IgD-negative memory B cell (primary cell): ENCODE data around the gene SAA4. TPM values are rescaled to one million over a fixed set of nuclear protein-coding genes. Genes with fewer than 3 reads are reported as not detected.
"Not testable (repeated sequence)": the region's sequence is repeated elsewhere in the genome, so short reads cannot be mapped to it uniquely, and the experiment has no call there.

Source experiments
- H3K27ac Mint-ChIP-seq, 3 donors: one replicate each; pipeline ENCODE4 v1.8.0; 2020 to 2022; ENCODE audit warnings: mild to moderate bottlenecking in 3 of 3, mixed read lengths in 3 of 3, moderate library complexity in 1 of 3
- H3K27me3 Mint-ChIP-seq: one replicate; pipeline ENCODE4 v1.8.0; 2021; ENCODE audit warnings: mixed read lengths
- H3K36me3 Mint-ChIP-seq: one replicate; pipeline ENCODE4 v1.8.0; 2020; ENCODE audit warnings: mild to moderate bottlenecking, mixed read lengths
- H3K4me1 Mint-ChIP-seq, 3 donors: one replicate each; pipeline ENCODE4 v1.8.0; 2020 to 2022; ENCODE audit warnings: mixed read lengths in 3 of 3, mild to moderate bottlenecking in 1 of 3
- H3K4me3 Mint-ChIP-seq, 4 donors: one replicate each; pipeline ENCODE4 v1.8.0; 2020 to 2022; ENCODE audit warnings: mild to moderate bottlenecking in 4 of 4, mixed read lengths in 4 of 4, moderate library complexity in 3 of 4
- H3K9me3 Mint-ChIP-seq, 3 donors: one replicate each; pipeline ENCODE4 v1.8.0; 2020 to 2021; ENCODE audit warnings: mixed read lengths in 3 of 3, mild to moderate bottlenecking in 1 of 3
- polyA plus RNA-seq: library from polyadenylated mRNA; unstranded; fragments of 300-500 nt; fragmentation: Illumina TruSeq; gene quantifications from one replicate; pipeline ENCODE4 v1.2.3, GENCODE V29; 2021

Gene SAA4
- polyA plus RNA-seq, 1 donor from 2014 or later = not detected

GRCh38 chr11:18261721-18262120 is 25.1 kb upstream of the SAA4 start:
- H3K4me1 Mint-ChIP-seq = peaks cover 0 to 12% (median 6%) of the 10 kb centered on the region in 3 donors

GRCh38 chr11:18259259-18259658 is 22.7 kb upstream of the SAA4 start:
- H3K27ac Mint-ChIP-seq = no peak overlapping the region
- H3K27me3 Mint-ChIP-seq = peaks cover 7% of the 10 kb centered on the region
- peaks cover 0 to 6% (median 2%) of the 10 kb centered on the region in 3 donors for H3K4me1 Mint-ChIP-seq
- no peak overlapping the region for H3K4me3 Mint-ChIP-seq
- H3K36me3 Mint-ChIP-seq = no peaks in the 10 kb centered on the region
- no peaks in the 10 kb centered on the region for H3K9me3 Mint-ChIP-seq

More at GRCh38 chr11:18261721-18262120, 25.1 kb upstream of the SAA4 start:
- peaks cover 2% of the 10 kb centered on the region for H3K27me3 Mint-ChIP-seq
- H3K4me3 Mint-ChIP-seq = no peak overlapping the region
- no peaks in the 10 kb centered on the region for H3K36me3 Mint-ChIP-seq
- H3K27ac Mint-ChIP-seq = no peak overlapping the region
- H3K9me3 Mint-ChIP-seq = no peaks in the 10 kb centered on the region

- Mint-ChIP-seq H3K4me3 (no peak overlapping the region), H3K4me1 (no peaks in the 10 kb centered on the region), H3K27ac (peak overlapping the region in 1 of 3 donors; percentile 52)
Measured at GRCh38 chr11:18254781-18255361, 18.3 kb upstream of the SAA4 start.

GRCh38 chr11:18253778-18254338 is 17.3 kb upstream of the SAA4 start:
- no peak overlapping the region for H3K4me3 Mint-ChIP-seq
- H3K27me3 Mint-ChIP-seq = peaks cover 7% of the 10 kb centered on the region
- no peak overlapping the region for H3K27ac Mint-ChIP-seq
- no peaks in the 10 kb centered on the region for H3K36me3 Mint-ChIP-seq
- H3K9me3 Mint-ChIP-seq = no peaks in the 10 kb centered on the region
- no peaks in the 10 kb centered on the region for H3K4me1 Mint-ChIP-seq

More at GRCh38 chr11:18254781-18255361, 18.3 kb upstream of the SAA4 start:
- Mint-ChIP-seq H3K36me3 (no peaks in the 10 kb centered on the region), H3K9me3 (no peaks in the 10 kb centered on the region), H3K27me3 (peaks cover 7% of the 10 kb centered on the region)

GRCh38 chr11:18253233-18253632 is 16.6 kb upstream of the SAA4 start:
- peaks cover 7% of the 10 kb centered on the region for H3K27me3 Mint-ChIP-seq
- no peak overlapping the region for H3K27ac Mint-ChIP-seq
- H3K4me3 Mint-ChIP-seq = no peak overlapping the region
- no peaks in the 10 kb centered on the region for H3K36me3 Mint-ChIP-seq
- H3K9me3 Mint-ChIP-seq = no peaks in the 10 kb centered on the region
- H3K4me1 Mint-ChIP-seq = no peaks in the 10 kb centered on the region

- Mint-ChIP-seq H3K27ac (no peak within 1 kb of the TSS), H3K9me3 (no peaks in the 10 kb centered on the region)
Measured at GRCh38 chr11:18248561-18248960, 12.0 kb upstream of the SAA4 start, which contains the start of gene SAA2. TSS of gene SAA2 (minus strand) at chr11:18248668. CDS start at chr11:18248011, 657 bp downstream.

GRCh38 chr11:18247191-18247581 is 10.6 kb upstream of the SAA4 start:
- not testable (repeated sequence) for H3K27me3 Mint-ChIP-seq, H3K9me3 Mint-ChIP-seq, H3K36me3 Mint-ChIP-seq
- Mint-ChIP-seq H3K4me1 (peaks cover 6 to 14% (median 6%) of the 10 kb centered on the region in 3 donors), H3K4me3 (peak overlapping the region; percentile 80 to 93 (median 89)), H3K27ac (peak overlapping the region in 1 of 3 donors; percentile 89)

More at GRCh38 chr11:18248561-18248960, 12.0 kb upstream of the SAA4 start, which contains the start of gene SAA2:
- no peaks in the 10 kb centered on the region for H3K27me3 Mint-ChIP-seq
- peaks cover 6 to 14% (median 6%) of the 10 kb centered on the region in 3 donors for H3K4me1 Mint-ChIP-seq
- peaks cover 4% of the 10 kb centered on the region for H3K36me3 Mint-ChIP-seq
- H3K4me3 Mint-ChIP-seq = no peak within 1 kb of the TSS

GRCh38 chr11:18246379-18247190 is 10.0 kb upstream of the SAA4 start:
- not testable (repeated sequence) for H3K9me3 Mint-ChIP-seq, H3K36me3 Mint-ChIP-seq, H3K27me3 Mint-ChIP-seq
- peak overlapping the region; percentile 80 to 93 (median 90) for H3K4me3 Mint-ChIP-seq
- H3K27ac Mint-ChIP-seq = peak overlapping the region; percentile 65 to 93 (median 89)
- peaks cover 6 to 14% (median 6%) of the 10 kb centered on the region in 3 donors for H3K4me1 Mint-ChIP-seq

- Mint-ChIP-seq H3K36me3 (peaks cover 4% of the 10 kb centered on the region), H3K27me3 (peaks cover 2% of the 10 kb centered on the region), H3K4me3 (no peak overlapping the region), H3K9me3 (no peaks in the 10 kb centered on the region), H3K27ac (no peak overlapping the region), H3K4me1 (peaks cover 6 to 14% (median 6%) of the 10 kb centered on the region in 3 donors)
Measured at GRCh38 chr11:18245396-18245795, 8.8 kb upstream of the SAA4 start.

GRCh38 chr11:18243783-18244362 is 7.3 kb upstream of the SAA4 start:
- H3K27me3 Mint-ChIP-seq = peaks cover 6% of the 10 kb centered on the region
- no peak overlapping the region for H3K4me3 Mint-ChIP-seq
- no peaks in the 10 kb centered on the region for H3K9me3 Mint-ChIP-seq
- H3K27ac Mint-ChIP-seq = peak overlapping the region in 2 of 3 donors; percentile 21 to 47
- peaks cover 6 to 14% (median 6%) of the 10 kb centered on the region in 3 donors for H3K4me1 Mint-ChIP-seq
- peaks cover 8% of the 10 kb centered on the region for H3K36me3 Mint-ChIP-seq

- H3K27ac Mint-ChIP-seq = no peak overlapping the region
- H3K36me3 Mint-ChIP-seq = peaks cover 7% of the 10 kb centered on the region
Measured at GRCh38 chr11:18239655-18240054, 3.1 kb upstream of the SAA4 start.

GRCh38 chr11:18235394-18236334 is 938 bp downstream of the SAA4 start:
- Mint-ChIP-seq H3K27me3 (peaks cover 14% of the 10 kb centered on the region), H3K9me3 (no peaks in the 10 kb centered on the region), H3K4me3 (no peak overlapping the region), H3K27ac (no peak overlapping the region), H3K36me3 (peaks cover 5% of the 10 kb centered on the region), H3K4me1 (no peaks in the 10 kb centered on the region)

More at GRCh38 chr11:18239655-18240054, 3.1 kb upstream of the SAA4 start:
- Mint-ChIP-seq H3K9me3 (no peaks in the 10 kb centered on the region), H3K4me3 (no peak overlapping the region), H3K4me1 (peaks cover 0 to 5% (median 0%) of the 10 kb centered on the region in 3 donors), H3K27me3 (peaks cover 16% of the 10 kb centered on the region)

- H3K27me3 Mint-ChIP-seq = peaks cover 10% of the 10 kb centered on the region
Measured at GRCh38 chr11:18233912-18234311, 2.7 kb downstream of the SAA4 start.

GRCh38 chr11:18230859-18231258 is 5.7 kb downstream of the SAA4 start:
- Mint-ChIP-seq H3K9me3 (peaks cover 0 to 7% (median 3%) of the 10 kb centered on the region in 3 donors), H3K27ac (no peak overlapping the region), H3K4me1 (peaks cover 11 to 13% (median 12%) of the 10 kb centered on the region in 3 donors), H3K36me3 (peaks cover 5% of the 10 kb centered on the region), H3K4me3 (no peak overlapping the region), H3K27me3 (no peaks in the 10 kb centered on the region)

More at GRCh38 chr11:18233912-18234311, 2.7 kb downstream of the SAA4 start:
- Mint-ChIP-seq H3K4me1 (peaks cover 7 to 8% (median 7%) of the 10 kb centered on the region in 3 donors), H3K27ac (no peak overlapping the region), H3K9me3 (peaks cover 0 to 5% (median 1%) of the 10 kb centered on the region in 3 donors), H3K4me3 (no peak overlapping the region), H3K36me3 (no peaks in the 10 kb centered on the region)
